Caco-2 (cell line): ENCODE data around the gene CCDC90B. TPM values are rescaled to one million over a fixed set of nuclear protein-coding genes. Genes with fewer than 3 reads are reported as not detected.
A peak's percentile ranks its signal among the peaks of the same experiment; 100 is the strongest.
"Not testable (repeated sequence)": the region's sequence is repeated elsewhere in the genome, so short reads cannot be mapped to it uniquely, and the experiment has no call there.

ENCODE experiments used
- BruUV-seq: library from RNA; stranded (reverse); fragments of 400-500 nt; replicated peaks from 2 replicates; lab custom pipeline; 2021; lab: Mats Ljungman, UMichigan
- CTCF ChIA-PET: fragments of 300-600 bp; sonication (Branson Sonifier 250); formaldehyde crosslinking; loops from one replicate; lab custom pipeline; 2022; ENCODE audit warnings: antibody characterized with exemption; lab: Charles Lee
- POLR2A ChIA-PET: fragments of 300-600 bp; sonication (Branson Sonifier 250); formaldehyde crosslinking; loops from one replicate; lab custom pipeline; 2022; ENCODE audit warnings: antibody characterized with exemption; lab: Charles Lee
- DNase-seq, 2 experiments: peaks; one replicate each; pipeline versions ENCODE4 v3.0.0 to v3.0.0-alpha.2; 2020 to 2022
- H3K27me3 ChIP-seq: replicated peaks from 2 replicates; pipeline ENCODE4 v1.6.0; 2011; ENCODE audit warnings: low read length; ENCODE audit not compliant: control insufficient read depth, insufficient read depth
- H3K36me3 ChIP-seq: 2 replicates; pipeline ENCODE4 v1.5.1; 2011; ENCODE audit warnings: low read length; ENCODE audit not compliant: control insufficient read depth, insufficient read depth
- H3K4me1 ChIP-seq: fragments of 250-450 bp; sonication (Bioruptor Pico); 2 replicates; pipeline ENCODE4 v1.5.1; 2020; ENCODE audit warnings: mild to moderate bottlenecking
- H3K4me3 ChIP-seq: 2 replicates; pipeline ENCODE4 v1.5.1; 2011; ENCODE audit warnings: low read depth, mild to moderate bottlenecking, control low read depth, low read length
- H3K9me3 ChIP-seq: fragments of 250-450 bp; sonication (Bioruptor Pico); 2 replicates; pipeline ENCODE4 v1.5.1; 2020; ENCODE audit warnings: mild to moderate bottlenecking, moderate library complexity
- H3K27ac Mint-ChIP-seq: one replicate; pipeline ENCODE4 v1.8.0; 2022; ENCODE audit warnings: mixed read lengths; ENCODE audit not compliant: unreplicated experiment
- H3K27me3 Mint-ChIP-seq: one replicate; pipeline ENCODE4 v1.8.0; 2022; ENCODE audit warnings: mixed read lengths; ENCODE audit not compliant: insufficient read depth, unreplicated experiment
- H3K36me3 Mint-ChIP-seq: one replicate; pipeline ENCODE4 v1.8.0; 2022; ENCODE audit warnings: mild to moderate bottlenecking, mixed read lengths; ENCODE audit not compliant: insufficient read depth, unreplicated experiment
- H3K4me1 Mint-ChIP-seq: one replicate; pipeline ENCODE4 v1.8.0; 2022; ENCODE audit warnings: low read depth, mixed read lengths; ENCODE audit not compliant: unreplicated experiment
- H3K4me3 Mint-ChIP-seq: one replicate; pipeline ENCODE4 v1.8.0; 2022; ENCODE audit warnings: mild to moderate bottlenecking, moderate library complexity, mixed read lengths; ENCODE audit not compliant: unreplicated experiment
- H3K9me3 Mint-ChIP-seq: one replicate; pipeline ENCODE4 v1.8.0; 2022; ENCODE audit warnings: mixed read lengths; ENCODE audit not compliant: unreplicated experiment
- intact Hi-C: fragments of 100-400 bp; cut with micrococcal nuclease; formaldehyde crosslinking; loops from one replicate; pipeline ENCODE4 v1.10.0; 2022; ENCODE audit not compliant: unreplicated experiment
- total RNA-seq: library from RNA; stranded (reverse); gene quantifications from 2 replicates; pipeline ENCODE4 v1.2.3, GENCODE V29; 2022
- TF ChIP-seq, protein P1 (sequence below), 2 experiments: fragments of 200-600 bp in 1 of 2; IDR thresholded peaks; 1 replicate in 1 of 2; 2 replicates in 1 of 2; pipeline versions ENCODE4 v1.5.1 to v1.8.0; 2011 to 2022; ENCODE audit warnings: antibody characterized with exemption in 1 of 2, control low read depth in 1 of 2, inconsistent platforms in 1 of 2, low read depth in 1 of 2, low read length in 1 of 2, mild to moderate bottlenecking in 1 of 2, moderate library complexity in 1 of 2; ENCODE audit not compliant: insufficient read depth in 1 of 2, severe bottlenecking in 1 of 2, unreplicated experiment in 1 of 2

Gene CCDC90B
- total RNA-seq, 1 experiment from 2014 or later = 46.2 TPM

DNA sequence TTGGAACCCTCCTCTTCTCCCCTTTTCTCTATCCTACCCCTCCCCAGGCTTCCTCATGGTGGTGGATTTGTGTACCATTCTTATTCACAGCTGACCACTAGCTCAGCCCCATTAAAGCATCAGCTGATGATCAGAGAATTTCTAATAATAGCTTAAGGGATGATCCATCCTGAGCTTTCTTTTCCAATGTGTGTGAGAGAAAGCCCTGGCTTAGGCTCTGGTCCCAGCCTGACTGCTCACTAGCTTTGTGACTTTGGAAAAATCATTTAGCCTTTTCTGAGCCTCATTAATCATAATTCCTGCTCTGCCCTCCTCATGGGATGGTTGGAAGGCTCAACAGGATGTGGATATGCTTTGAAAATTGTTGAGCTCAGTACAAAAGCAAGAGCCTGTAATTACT, 26.3 kb upstream of the CCDC90B start:
- no peaks in the 10 kb centered on the region for H3K27me3 Mint-ChIP-seq
- TF ChIP-seq, protein P1, sequence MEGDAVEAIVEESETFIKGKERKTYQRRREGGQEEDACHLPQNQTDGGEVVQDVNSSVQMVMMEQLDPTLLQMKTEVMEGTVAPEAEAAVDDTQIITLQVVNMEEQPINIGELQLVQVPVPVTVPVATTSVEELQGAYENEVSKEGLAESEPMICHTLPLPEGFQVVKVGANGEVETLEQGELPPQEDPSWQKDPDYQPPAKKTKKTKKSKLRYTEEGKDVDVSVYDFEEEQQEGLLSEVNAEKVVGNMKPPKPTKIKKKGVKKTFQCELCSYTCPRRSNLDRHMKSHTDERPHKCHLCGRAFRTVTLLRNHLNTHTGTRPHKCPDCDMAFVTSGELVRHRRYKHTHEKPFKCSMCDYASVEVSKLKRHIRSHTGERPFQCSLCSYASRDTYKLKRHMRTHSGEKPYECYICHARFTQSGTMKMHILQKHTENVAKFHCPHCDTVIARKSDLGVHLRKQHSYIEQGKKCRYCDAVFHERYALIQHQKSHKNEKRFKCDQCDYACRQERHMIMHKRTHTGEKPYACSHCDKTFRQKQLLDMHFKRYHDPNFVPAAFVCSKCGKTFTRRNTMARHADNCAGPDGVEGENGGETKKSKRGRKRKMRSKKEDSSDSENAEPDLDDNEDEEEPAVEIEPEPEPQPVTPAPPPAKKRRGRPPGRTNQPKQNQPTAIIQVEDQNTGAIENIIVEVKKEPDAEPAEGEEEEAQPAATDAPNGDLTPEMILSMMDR (IDR thresholded peaks at IDR 0.05; ENCODE audit: insufficient read depth in 1 of 2, low read depth in 1 of 2, low read length in 1 of 2, severe bottlenecking in 1 of 2, unreplicated experiment in 1 of 2) = no peak
- H3K4me1 ChIP-seq = no peaks in the 10 kb centered on the region
- intact Hi-C loops = no loop called here
- no TSS peak for BruUV-seq
- no peak overlapping the region for H3K4me3 ChIP-seq
- H3K9me3 Mint-ChIP-seq = no peaks in the 10 kb centered on the region
- H3K27me3 ChIP-seq = no peaks in the 10 kb centered on the region
- ChIA-PET CTCF (interaction anchor here (0.8 kb wide), 1 partner anchor 19 kb away, joined by 5 read pairs; no protein-coding TSS in a partner anchor), POLR2A (no interaction called here)
- H3K27ac Mint-ChIP-seq = no peak overlapping the region
- H3K36me3 ChIP-seq = no peaks in the 10 kb centered on the region
- H3K9me3 ChIP-seq = no peaks in the 10 kb centered on the region
- H3K4me3 Mint-ChIP-seq = no peak overlapping the region
- DNase-seq = no peak
- H3K4me1 Mint-ChIP-seq = peaks cover 10% of the 10 kb centered on the region
- no peaks in the 10 kb centered on the region for H3K36me3 Mint-ChIP-seq

DNA sequence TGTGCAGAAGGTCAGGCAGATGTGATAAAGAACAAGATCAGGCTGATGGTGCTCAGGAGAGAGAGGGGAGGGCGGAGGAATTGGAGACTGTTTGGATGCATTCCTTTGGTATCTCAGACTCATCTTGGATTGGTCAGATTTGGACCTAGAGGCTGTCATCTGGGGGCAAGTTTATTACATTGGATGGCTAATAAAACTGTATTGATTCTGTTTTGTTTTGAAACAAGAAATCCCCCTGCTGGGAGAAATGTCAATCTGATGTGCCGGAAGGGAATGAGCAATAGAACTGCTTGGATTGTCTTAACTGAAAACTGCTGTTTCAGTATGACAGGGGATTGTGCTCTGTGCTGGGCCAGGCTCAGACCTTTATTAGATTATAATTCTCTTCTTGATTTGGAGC, 25.5 kb upstream of the CCDC90B start:
- H3K9me3 ChIP-seq = no peaks in the 10 kb centered on the region
- CTCF ChIA-PET = interaction anchor here (0.8 kb wide), 1 partner anchor 19 kb away, joined by 5 read pairs; no protein-coding TSS in a partner anchor
- intact Hi-C loops = no loop called here
- Mint-ChIP-seq H3K27me3 (no peaks in the 10 kb centered on the region), H3K4me3 (no peak overlapping the region), H3K27ac (no peak overlapping the region), H3K36me3 (no peaks in the 10 kb centered on the region), H3K9me3 (no peaks in the 10 kb centered on the region), H3K4me1 (peaks cover 10% of the 10 kb centered on the region)
- BruUV-seq = no TSS peak
- TF ChIP-seq, protein P1 (IDR thresholded peaks at IDR 0.05; ENCODE audit: insufficient read depth in 1 of 2, low read depth in 1 of 2, low read length in 1 of 2, severe bottlenecking in 1 of 2, unreplicated experiment in 1 of 2) = peak in 1 of 2 experiments; percentile 26
- H3K36me3 ChIP-seq = no peaks in the 10 kb centered on the region
- no peaks in the 10 kb centered on the region for H3K4me1 ChIP-seq
- DNase-seq = no peak
- no peaks in the 10 kb centered on the region for H3K27me3 ChIP-seq
- POLR2A ChIA-PET = no interaction called here
- H3K4me3 ChIP-seq = no peak overlapping the region

DNA sequence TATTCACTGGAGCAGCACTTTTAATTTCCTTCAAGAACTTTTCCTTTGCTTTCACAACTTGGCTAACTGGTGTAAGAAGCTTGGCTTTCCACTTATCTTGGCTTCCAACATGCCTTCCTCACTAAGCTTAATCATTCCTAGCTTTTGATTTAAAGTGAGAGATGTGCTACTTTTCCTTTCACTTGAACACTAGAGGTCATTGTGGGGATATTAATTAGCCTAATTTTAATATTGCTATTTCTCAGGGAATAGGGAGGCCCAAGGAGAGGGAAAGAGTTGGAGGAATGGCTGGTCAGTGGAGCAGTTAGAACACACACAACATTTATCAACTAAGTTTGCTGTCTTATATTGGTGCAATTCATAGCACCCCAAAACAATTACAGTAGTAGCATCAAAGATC, 24.6 kb upstream of the CCDC90B start:
- ChIA-PET POLR2A (no interaction called here), CTCF (interaction anchor here (0.8 to 1.6 kb wide), 4 partner anchors 8 to 413 kb away, joined by 3 to 10 read pairs (median 3); no protein-coding TSS in a partner anchor)
- Histone ChIP-seq H3K36me3 (no peaks in the 10 kb centered on the region), H3K27me3 (no peaks in the 10 kb centered on the region), H3K4me3 (no peak overlapping the region), H3K9me3 (no peaks in the 10 kb centered on the region), H3K4me1 (no peaks in the 10 kb centered on the region)
- H3K4me3 Mint-ChIP-seq = no peak overlapping the region
- H3K27me3 Mint-ChIP-seq = no peaks in the 10 kb centered on the region
- TF ChIP-seq, protein P1 (IDR thresholded peaks at IDR 0.05; ENCODE audit: insufficient read depth in 1 of 2, low read depth in 1 of 2, low read length in 1 of 2, severe bottlenecking in 1 of 2, unreplicated experiment in 1 of 2) = no peak
- H3K27ac Mint-ChIP-seq = no peak overlapping the region
- BruUV-seq = no TSS peak
- H3K36me3 Mint-ChIP-seq = no peaks in the 10 kb centered on the region
- intact Hi-C loops = no loop called here
- no peak for DNase-seq
- no peaks in the 10 kb centered on the region for H3K9me3 Mint-ChIP-seq
- peaks cover 10% of the 10 kb centered on the region for H3K4me1 Mint-ChIP-seq

DNA sequence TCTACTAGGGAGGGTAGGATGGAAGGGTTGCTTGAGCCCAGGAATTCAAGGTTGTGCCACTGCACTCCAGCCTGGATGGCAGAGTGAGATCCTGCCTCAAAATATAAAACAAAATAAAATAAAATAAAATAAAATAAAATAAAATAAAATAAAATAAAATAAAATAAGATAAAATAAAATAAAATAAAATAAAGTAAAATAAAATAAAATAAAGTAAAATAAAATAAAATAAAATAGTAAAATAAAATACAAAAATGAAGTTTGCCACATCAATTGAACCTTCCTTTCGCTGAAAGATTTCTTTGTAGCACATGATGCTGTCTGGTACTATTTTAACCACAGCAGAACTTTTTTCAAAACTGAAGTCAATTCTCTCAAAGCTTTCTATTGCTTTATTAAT, 22.4 kb upstream of the CCDC90B start:
- H3K9me3 ChIP-seq, DNase-seq, H3K9me3 Mint-ChIP-seq, H3K4me3 ChIP-seq, H3K4me3 Mint-ChIP-seq, H3K27me3 Mint-ChIP-seq, intact Hi-C loops, H3K4me1 Mint-ChIP-seq, POLR2A ChIA-PET, H3K27ac Mint-ChIP-seq, BruUV-seq, H3K27me3 ChIP-seq, H3K36me3 Mint-ChIP-seq, H3K4me1 ChIP-seq, H3K36me3 ChIP-seq: not testable (repeated sequence)
- CTCF ChIA-PET = interaction anchor here (0.6 kb wide), 1 partner anchor 225 kb away, joined by 4 read pairs; no protein-coding TSS in a partner anchor
